ENCODE data around the gene HLA-DRA. TPM values are rescaled to one million over a fixed set of nuclear protein-coding genes. Genes with fewer than 3 reads are reported as not detected.

Gene HLA-DRA
- total RNA-seq, 1 donor from 2014 or later: 297 TPM

- no peak for DNase-seq (ENCODE audit: low spot score)
Observed at GRCh38 chr6:32475392-32476206, 35.9 kb downstream of the HLA-DRA start.

GRCh38 chr6:32483968-32484613, 44.4 kb downstream of the HLA-DRA start:
- no peak for DNase-seq (ENCODE audit: low spot score)

- no peak for DNase-seq (ENCODE audit: low spot score)
Observed at GRCh38 chr6:32484614-32484998, 44.9 kb downstream of the HLA-DRA start.

GRCh38 chr6:32488083-32488482, 48.4 kb downstream of the HLA-DRA start:
- no peak for DNase-seq (ENCODE audit: low spot score)

- no peak for DNase-seq (ENCODE audit: low spot score)
Observed at GRCh38 chr6:32491700-32492099, 52.0 kb downstream of the HLA-DRA start.

- DNase-seq (ENCODE audit: low spot score): no peak
Observed at GRCh38 chr6:32492351-32492750, 52.7 kb downstream of the HLA-DRA start.

Other genes with a start within 250 kb of the HLA-DRA start
- gene PBX2, start 249.7 kb upstream of the HLA-DRA start, total RNA-seq: 103 TPM
- gene GPSM3, start 247.2 kb upstream of the HLA-DRA start, total RNA-seq: 33.9 TPM
- 19.4 TPM for gene NOTCH4, start 215.8 kb upstream of the HLA-DRA start, total RNA-seq
- gene TSBP1, start 68.0 kb upstream of the HLA-DRA start, total RNA-seq: not detected
- not detected for gene BTNL2, start 32.7 kb upstream of the HLA-DRA start, total RNA-seq
- 1.8 TPM for gene HLA-DRB5, start 90.4 kb downstream of the HLA-DRA start, total RNA-seq
- gene HLA-DRB1, start 150.0 kb downstream of the HLA-DRA start, total RNA-seq: 109 TPM
- gene HLA-DQA1, start 197.5 kb downstream of the HLA-DRA start, total RNA-seq: 30.1 TPM
- 6.3 TPM for gene HLA-DQB1, start 226.8 kb downstream of the HLA-DRA start, total RNA-seq

Measured in ureter (tissue), 1 donor.